Measurements from ENCODE around the gene MIEF2. TPM values are rescaled to one million over a fixed set of nuclear protein-coding genes. Genes with fewer than 3 reads are reported as not detected.

MIEF2 gene
- total and polyA plus RNA-seq, 2 donors (not counting 3 experiments of a cell fraction or from before 2014, with no cell fraction given), result 8.3 to 22.7 TPM

DNA sequence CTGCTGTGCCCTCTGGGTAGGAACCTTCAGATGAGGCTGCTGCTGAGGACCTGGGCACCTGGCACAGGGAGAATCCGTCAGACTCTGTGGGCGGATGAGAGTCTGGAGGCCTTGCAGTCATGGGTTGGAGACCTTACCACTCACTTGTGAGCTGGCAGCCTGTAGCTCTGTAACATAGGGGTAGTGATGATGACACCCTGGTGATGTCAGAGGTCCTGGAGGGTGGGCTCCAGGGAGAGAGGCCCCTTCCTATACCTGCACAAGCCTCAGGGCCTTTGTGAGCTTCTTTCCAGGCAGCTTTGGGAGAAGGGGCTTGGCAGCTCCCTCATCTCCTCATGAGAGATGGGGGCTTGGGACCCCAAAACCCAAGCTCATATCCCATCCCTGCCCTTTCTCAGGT is 1.6 kb downstream of the MIEF2 start:
- intact Hi-C loops (cut with micrococcal nuclease), result no loop called here

More for the DNA sequence above, 1.6 kb downstream of the MIEF2 start:
- Histone ChIP-seq H3K9me1 (replicated peaks; ENCODE audit: control insufficient read depth, extremely low read depth, insufficient read depth, low read length) (no peaks in the 10 kb centered on the region), H3K27me3 (ENCODE audit: control insufficient read depth in 2 of 2, insufficient read depth in 2 of 2, low read length in 2 of 2) (no peaks in the 10 kb centered on the region), H3K9me3 (replicated peaks; ENCODE audit: control insufficient read depth, insufficient read depth, low read length) (no peaks in the 10 kb centered on the region), H3K4me3 (replicated peaks in 1 of 3; ENCODE audit: insufficient read depth in 1 of 3, low read depth in 1 of 3, low read length in 3 of 3) (no peak overlapping the region), H3K27ac (ENCODE audit: insufficient read depth, low read depth, low read length) (no peak overlapping the region), H4K20me1 (replicated peaks; ENCODE audit: control insufficient read depth, extremely low read depth, insufficient read depth, low read length) (no peaks in the 10 kb centered on the region), H3K79me2 (ENCODE audit: control insufficient read depth, insufficient read depth, low read length) (peaks cover 8% of the 10 kb centered on the region), H3K4me2 (ENCODE audit: insufficient read depth, low read length) (no peak overlapping the region), H3K9ac (replicated peaks; ENCODE audit: extremely low read depth, insufficient read depth, low read length) (no peak overlapping the region), H3K4me1 (ENCODE audit: control insufficient read depth, extremely low read depth, insufficient read depth, low read length) (peaks cover 11% of the 10 kb centered on the region), H3K36me3 (ENCODE audit: control insufficient read depth in 2 of 2, extremely low read depth in 1 of 2, insufficient read depth in 2 of 2, low read length in 2 of 2) (peaks cover 2 to 20% of the 10 kb centered on the region in 2 experiments), H2AFZ (ENCODE audit: low read depth, low read length) (no peak overlapping the region)
- FAIRE-seq (no peak), DNase-seq (ENCODE audit: low read depth, low spot score) (no peak)
- dilution Hi-C loops (cut with MboI; ENCODE audit: extremely low pct_ligation_motif_present, low sequenced_read_pairs), result no loop called here
- no TSS peak for BruUV-seq (replicated peaks)
- POLR2A ChIA-PET, result no interaction called here
- CTCF ChIA-PET, result no interaction called here
- TF ChIP-seq JUN (IDR thresholded peaks at IDR 0.05; ENCODE audit: borderline replicate concordance, insufficient read depth, insufficient read length, low read depth) (no peak), MAX (IDR thresholded peaks at IDR 0.05; ENCODE audit: insufficient read depth, insufficient read length) (no peak), MYC (IDR thresholded peaks at IDR 0.05; ENCODE audit: low read depth, low read length) (no peak), EZH2 (IDR thresholded peaks at IDR 0.05; ENCODE audit: borderline replicate concordance, low read depth, low read length, severe bottlenecking) (no peak), CTCF (IDR thresholded peaks at IDR 0.05; ENCODE audit: extremely low read depth in 1 of 2, insufficient read depth in 1 of 2, low read depth in 1 of 2, low read length in 2 of 2) (no peak), GATA2 (IDR thresholded peaks at IDR 0.05; ENCODE audit: insufficient read depth, insufficient read length, low read depth, low read length) (no peak), POLR2AphosphoS5 (IDR thresholded peaks at IDR 0.05; ENCODE audit: insufficient read depth, low read depth, low read length) (no peak), FOS (IDR thresholded peaks at IDR 0.05; ENCODE audit: borderline replicate concordance, insufficient read depth, low read length) (no peak), POLR2A (IDR thresholded peaks at IDR 0.05; ENCODE audit: low read depth, low read length) (no peak)
